HG02610 (cell line): ENCODE results near the gene ZFP92.

ENCODE experiments used
- ATAC-seq: cut with Tn5 transposase; IDR thresholded peaks from one replicate; pipeline ENCODE4 v1.9.1; 2021; ENCODE audit warnings: mild to moderate bottlenecking, moderate library complexity; ENCODE audit not compliant: unreplicated experiment

The ZFP92 gene

GRCh38 chrX:153408221-153408721 is 3.0 kb upstream of the ZFP92 start:
- ATAC-seq, result no peak

GRCh38 chrX:153408871-153409351 is 2.4 kb upstream of the ZFP92 start:
- ATAC-seq, result no peak

- ATAC-seq, result no peak
Measured at GRCh38 chrX:153409414-153410101, 1.7 kb upstream of the ZFP92 start.

GRCh38 chrX:153410373-153410772 is 899 bp upstream of the ZFP92 start:
- no peak for ATAC-seq

- no peak for ATAC-seq
Measured at GRCh38 chrX:153410888-153411254, 401 bp upstream of the ZFP92 start.

GRCh38 chrX:153411988-153412574 is 809 bp downstream of the ZFP92 start:
- no peak for ATAC-seq

GRCh38 chrX:153412746-153413720 is 1.8 kb downstream of the ZFP92 start:
- no peak for ATAC-seq

- no peak for ATAC-seq
Measured at GRCh38 chrX:153413731-153414130, 2.5 kb downstream of the ZFP92 start.

- ATAC-seq, result no peak
Measured at GRCh38 chrX:153414856-153415510, 3.7 kb downstream of the ZFP92 start.

- no peak for ATAC-seq
Measured at GRCh38 chrX:153416781-153417450, 5.6 kb downstream of the ZFP92 start.

- ATAC-seq, result no peak
Measured at GRCh38 chrX:153417637-153418036, 6.4 kb downstream of the ZFP92 start.

- ATAC-seq, result no peak
Measured at GRCh38 chrX:153420851-153421599, 9.8 kb downstream of the ZFP92 start.

GRCh38 chrX:153421856-153422255 is 10.6 kb downstream of the ZFP92 start:
- ATAC-seq, result no peak

- no peak for ATAC-seq
Measured at GRCh38 chrX:153423652-153424051, 12.4 kb downstream of the ZFP92 start.

GRCh38 chrX:153426204-153426603 is 14.9 kb downstream of the ZFP92 start:
- ATAC-seq, result no peak

GRCh38 chrX:153430796-153431195 is 19.5 kb downstream of the ZFP92 start:
- no peak for ATAC-seq

- ATAC-seq, result no peak
Measured at GRCh38 chrX:153433161-153433680, 21.9 kb downstream of the ZFP92 start.

GRCh38 chrX:153433781-153434285 is 22.6 kb downstream of the ZFP92 start:
- ATAC-seq, result no peak

GRCh38 chrX:153434801-153435200 is 23.5 kb downstream of the ZFP92 start:
- no peak for ATAC-seq
